ENCODE data around the gene PROCA1.

DNA sequence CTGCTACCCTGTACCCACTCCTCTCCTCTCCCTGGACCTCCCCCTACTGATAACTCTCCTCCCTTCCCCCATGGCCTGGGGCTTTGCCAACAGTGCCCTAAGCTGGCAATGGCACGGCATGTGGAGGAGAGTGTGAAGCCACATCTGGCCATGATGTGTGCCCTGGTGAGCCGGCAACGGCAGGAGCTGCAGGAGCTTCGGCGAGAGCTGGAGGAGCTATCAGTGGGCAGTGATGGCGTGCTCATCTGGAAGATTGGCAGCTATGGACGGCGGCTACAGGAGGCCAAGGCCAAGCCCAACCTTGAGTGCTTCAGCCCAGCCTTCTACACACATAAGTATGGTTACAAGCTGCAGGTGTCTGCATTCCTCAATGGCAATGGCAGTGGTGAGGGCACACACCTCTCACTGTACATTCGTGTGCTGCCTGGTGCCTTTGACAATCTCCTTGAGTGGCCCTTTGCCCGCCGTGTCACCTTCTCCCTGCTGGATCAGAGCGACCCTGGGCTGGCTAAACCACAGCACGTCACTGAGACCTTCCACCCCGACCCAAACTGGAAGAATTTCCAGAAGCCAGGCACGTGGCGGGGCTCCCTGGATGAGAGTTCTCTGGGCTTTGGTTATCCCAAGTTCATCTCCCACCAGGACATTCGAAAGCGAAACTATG is 37.3 kb upstream of the PROCA1 start:
- TF ChIP-seq, protein P1, sequence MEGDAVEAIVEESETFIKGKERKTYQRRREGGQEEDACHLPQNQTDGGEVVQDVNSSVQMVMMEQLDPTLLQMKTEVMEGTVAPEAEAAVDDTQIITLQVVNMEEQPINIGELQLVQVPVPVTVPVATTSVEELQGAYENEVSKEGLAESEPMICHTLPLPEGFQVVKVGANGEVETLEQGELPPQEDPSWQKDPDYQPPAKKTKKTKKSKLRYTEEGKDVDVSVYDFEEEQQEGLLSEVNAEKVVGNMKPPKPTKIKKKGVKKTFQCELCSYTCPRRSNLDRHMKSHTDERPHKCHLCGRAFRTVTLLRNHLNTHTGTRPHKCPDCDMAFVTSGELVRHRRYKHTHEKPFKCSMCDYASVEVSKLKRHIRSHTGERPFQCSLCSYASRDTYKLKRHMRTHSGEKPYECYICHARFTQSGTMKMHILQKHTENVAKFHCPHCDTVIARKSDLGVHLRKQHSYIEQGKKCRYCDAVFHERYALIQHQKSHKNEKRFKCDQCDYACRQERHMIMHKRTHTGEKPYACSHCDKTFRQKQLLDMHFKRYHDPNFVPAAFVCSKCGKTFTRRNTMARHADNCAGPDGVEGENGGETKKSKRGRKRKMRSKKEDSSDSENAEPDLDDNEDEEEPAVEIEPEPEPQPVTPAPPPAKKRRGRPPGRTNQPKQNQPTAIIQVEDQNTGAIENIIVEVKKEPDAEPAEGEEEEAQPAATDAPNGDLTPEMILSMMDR (IDR thresholded peaks at IDR 0.05; ENCODE audit: insufficient read depth, low read length, poor library complexity, severe bottlenecking): no peak
- TF ChIP-seq EZH2phosphoT487 (conservative IDR thresholded peaks at IDR 0.05; ENCODE audit: low read length): no peak

Data from SU-DHL-6 (cell line).